ENCODE measurements around the gene SNRNP200. TPM values are rescaled to one million over a fixed set of nuclear protein-coding genes. Genes with fewer than 3 reads are reported as not detected.

The SNRNP200 gene
- total and polyA plus RNA-seq, 2 donors from 2014 or later, result 46.7 to 118 TPM

- Histone ChIP-seq H3K4me3 (ENCODE audit: low read length in 3 of 3) (peak overlapping the region; percentile 91 to 99 (median 94)), H3K9me3 (ENCODE audit: control insufficient read depth in 2 of 3, insufficient read depth in 1 of 3, low read length in 3 of 3) (no peaks in the 10 kb centered on the region), H3K9ac (ENCODE audit: low read length in 3 of 3) (peak overlapping the region in 1 of 3 donors; percentile 12), H3K27ac (ENCODE audit: low read depth in 2 of 2, low read length in 2 of 2) (no peak overlapping the region), H3K36me3 (ENCODE audit: control insufficient read depth in 2 of 3, insufficient read depth in 3 of 3, low read length in 3 of 3) (peaks cover 10 to 28% (median 20%) of the 10 kb centered on the region in 3 donors), H3K4me1 (ENCODE audit: control insufficient read depth in 2 of 3, insufficient read depth in 2 of 3, low read depth in 1 of 3, low read length in 3 of 3) (peaks cover 0 to 11% (median 9%) of the 10 kb centered on the region in 3 donors), H3K27me3 (ENCODE audit: control insufficient read depth, insufficient read depth, low read length) (no peaks in the 10 kb centered on the region)
- no peak for TF ChIP-seq CTCF (IDR thresholded peaks at IDR 0.05; ENCODE audit: borderline replicate concordance, extremely low read depth, insufficient read depth)
- DNase-seq (no peak), FAIRE-seq (no peak)
- intact Hi-C loops (cut with DNase I), result no loop called here
Measured at GRCh38 chr2:96306370-96306769, 1.0 kb upstream of the SNRNP200 start.

- peak overlapping the region in 2 of 3 donors; percentile 86 to 87 for H3K9ac ChIP-seq (ENCODE audit: low read length in 3 of 3)
- DNase-seq (peak in 1 of 5 donors; percentile 8), FAIRE-seq (no peak)
- H3K9me3 ChIP-seq (ENCODE audit: control insufficient read depth in 2 of 3, insufficient read depth in 1 of 3, low read length in 3 of 3), result no peaks in the 10 kb centered on the region
- peak overlapping the region; percentile 91 to 99 (median 94) for H3K4me3 ChIP-seq (ENCODE audit: low read length in 3 of 3)
- no peak for TF ChIP-seq CTCF (IDR thresholded peaks at IDR 0.05; ENCODE audit: borderline replicate concordance, extremely low read depth, insufficient read depth)
- peaks cover 14 to 32% (median 24%) of the 10 kb centered on the region in 3 donors for H3K36me3 ChIP-seq (ENCODE audit: control insufficient read depth in 2 of 3, insufficient read depth in 3 of 3, low read length in 3 of 3)
- peak overlapping the region in 1 of 2 donors; percentile 61 for H3K27ac ChIP-seq (ENCODE audit: low read depth in 2 of 2, low read length in 2 of 2)
- no peaks in the 10 kb centered on the region for H3K27me3 ChIP-seq (ENCODE audit: control insufficient read depth, insufficient read depth, low read length)
- intact Hi-C loops (cut with DNase I), result no loop called here
- H3K4me1 ChIP-seq (ENCODE audit: control insufficient read depth in 2 of 3, insufficient read depth in 2 of 3, low read depth in 1 of 3, low read length in 3 of 3), result peaks cover 0 to 11% (median 9%) of the 10 kb centered on the region in 3 donors
Measured at GRCh38 chr2:96305979-96306308, 598 bp upstream of the SNRNP200 start.

- Histone ChIP-seq H3K27ac (ENCODE audit: low read depth in 2 of 2, low read length in 2 of 2) (no peak overlapping the region), H3K9ac (ENCODE audit: low read length in 3 of 3) (peak overlapping the region; percentile 9 to 94 (median 87)), H3K36me3 (ENCODE audit: control insufficient read depth in 2 of 3, insufficient read depth in 3 of 3, low read length in 3 of 3) (peaks cover 18 to 39% (median 28%) of the 10 kb centered on the region in 3 donors), H3K4me3 (ENCODE audit: low read length in 3 of 3) (peak overlapping the region; percentile 91 to 99 (median 94)), H3K4me1 (ENCODE audit: control insufficient read depth in 2 of 3, insufficient read depth in 2 of 3, low read depth in 1 of 3, low read length in 3 of 3) (peaks cover 0 to 11% (median 9%) of the 10 kb centered on the region in 3 donors), H3K27me3 (ENCODE audit: control insufficient read depth, insufficient read depth, low read length) (no peaks in the 10 kb centered on the region), H3K9me3 (ENCODE audit: control insufficient read depth in 2 of 3, insufficient read depth in 1 of 3, low read length in 3 of 3) (no peaks in the 10 kb centered on the region)
- no peak for TF ChIP-seq CTCF (IDR thresholded peaks at IDR 0.05; ENCODE audit: borderline replicate concordance, extremely low read depth, insufficient read depth)
- DNase-seq (no peak), FAIRE-seq (no peak)
- intact Hi-C loops (cut with DNase I), result no loop called here
Measured at GRCh38 chr2:96304606-96305005, 740 bp downstream of the SNRNP200 start.

- intact Hi-C loops (cut with DNase I), result no loop called here
- no peak for FAIRE-seq
- Histone ChIP-seq H3K27me3 (ENCODE audit: control insufficient read depth, insufficient read depth, low read length) (no peaks in the 10 kb centered on the region), H3K9me3 (ENCODE audit: control insufficient read depth in 2 of 3, insufficient read depth in 1 of 3, low read length in 3 of 3) (no peaks in the 10 kb centered on the region), H3K4me3 (ENCODE audit: low read length in 3 of 3) (no peak overlapping the region), H3K36me3 (ENCODE audit: control insufficient read depth in 2 of 3, insufficient read depth in 3 of 3, low read length in 3 of 3) (peaks cover 29 to 67% (median 55%) of the 10 kb centered on the region in 3 donors), H3K4me1 (ENCODE audit: control insufficient read depth in 2 of 3, insufficient read depth in 2 of 3, low read depth in 1 of 3, low read length in 3 of 3) (peaks cover 0 to 11% (median 9%) of the 10 kb centered on the region in 3 donors), H3K27ac (ENCODE audit: low read depth in 2 of 2, low read length in 2 of 2) (no peak overlapping the region), H3K9ac (ENCODE audit: low read length in 3 of 3) (no peak overlapping the region)
- TF ChIP-seq CTCF (IDR thresholded peaks at IDR 0.05; ENCODE audit: borderline replicate concordance, extremely low read depth, insufficient read depth), result no peak
- DNase-seq, result no peak
Measured at GRCh38 chr2:96301865-96302264, 3.5 kb downstream of the SNRNP200 start.

Data from kidney (tissue), 14 donors.